Measurements from ENCODE around the gene KRR1.

DNA sequence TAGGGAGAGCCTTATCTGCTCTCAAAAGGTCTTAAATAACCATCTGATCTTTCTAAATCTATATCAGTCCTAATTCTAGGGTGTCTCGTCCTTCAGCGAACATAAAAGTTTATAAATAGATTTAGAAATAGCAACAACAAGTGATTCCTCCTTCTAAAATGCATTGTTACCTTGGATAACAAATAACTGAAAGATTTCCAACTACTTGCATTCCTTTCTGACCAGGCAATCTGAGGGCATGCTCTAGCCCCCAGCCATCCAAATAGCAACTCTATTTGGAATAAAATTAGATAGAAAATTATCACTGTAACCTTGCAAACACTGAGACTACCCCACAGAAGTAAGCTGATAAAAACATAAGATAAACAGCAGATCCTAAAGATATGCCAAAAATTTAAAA, 21.8 kb upstream of the KRR1 start:
- TF ChIP-seq POLR2AphosphoS5 (IDR thresholded peaks at IDR 0.05; ENCODE audit: insufficient read depth in 1 of 2, low read depth in 1 of 2) (no peak), CTCF (IDR thresholded peaks at IDR 0.05) (no peak), POLR2A (IDR thresholded peaks at IDR 0.05) (no peak)
